Loucy (cell line): ENCODE results near the gene RCC2.

Source experiments
- H2AFZ ChIP-seq: fragments of 200-600 bp; sonication (generic); 2 replicates; pipeline ENCODE4 v1.6.0; 2016; ENCODE audit warnings: antibody characterized with exemption, mild to moderate bottlenecking, low read length, moderate library complexity
- H3F3A ChIP-seq: fragments of 200-600 bp; 2 replicates; pipeline ENCODE4 v1.6.0; 2016; ENCODE audit warnings: antibody characterized with exemption, low read depth, mild to moderate bottlenecking
- H3K27me3 ChIP-seq: fragments of 200-600 bp; sonication (generic); 2 replicates; pipeline ENCODE4 v1.6.1; 2014; ENCODE audit warnings: low read length, mild to moderate bottlenecking; ENCODE audit not compliant: insufficient read depth, poor library complexity, severe bottlenecking
- H3K36me3 ChIP-seq: fragments of 200-600 bp; sonication (generic); 2 replicates; pipeline ENCODE4 v1.6.1; 2016; ENCODE audit warnings: low read length; ENCODE audit not compliant: insufficient read depth
- H3K4me1 ChIP-seq: fragments of 200-600 bp; sonication (generic); 2 replicates; pipeline ENCODE4 v1.5.1; 2014; ENCODE audit warnings: low read length, mild to moderate bottlenecking; ENCODE audit not compliant: insufficient read depth, poor library complexity, severe bottlenecking
- H3K4me2 ChIP-seq: fragments of 200-600 bp; sonication (generic); 2 replicates; pipeline ENCODE4 v1.6.0; 2014; ENCODE audit warnings: antibody characterized with exemption, low read length, low read depth, mild to moderate bottlenecking; ENCODE audit not compliant: poor library complexity, severe bottlenecking
- H3K4me3 ChIP-seq: fragments of 200-600 bp; sonication (generic); 2 replicates; pipeline ENCODE4 v1.5.1; 2014; ENCODE audit warnings: low read length, mild to moderate bottlenecking, mixed read lengths; ENCODE audit not compliant: poor library complexity, severe bottlenecking
- H3K79me2 ChIP-seq: fragments of 200-600 bp; sonication (generic); 2 replicates; pipeline ENCODE4 v1.6.1; 2014; ENCODE audit warnings: low read length; ENCODE audit not compliant: insufficient read depth
- H3K9ac ChIP-seq: fragments of 200-600 bp; sonication (generic); 2 replicates; pipeline ENCODE4 v1.6.0; 2014; ENCODE audit warnings: mild to moderate bottlenecking, low read depth, low read length, moderate library complexity; ENCODE audit not compliant: poor library complexity, severe bottlenecking
- H3K9me2 ChIP-seq: fragments of 200-600 bp; sonication (generic); replicated peaks from 2 replicates; pipeline ENCODE4 v1.6.1; 2016; ENCODE audit warnings: low read depth, low read length, mixed read lengths
- H3K9me3 ChIP-seq: fragments of 200-600 bp; sonication (generic); 2 replicates; pipeline ENCODE4 v1.6.1; 2014; ENCODE audit warnings: mild to moderate bottlenecking, antibody characterized with exemption, low read length, low read depth; ENCODE audit not compliant: insufficient read depth
- H4K20me1 ChIP-seq: fragments of 200-600 bp; sonication (generic); 2 replicates; pipeline ENCODE4 v1.6.0; 2014; ENCODE audit warnings: antibody characterized with exemption, low read length, mild to moderate bottlenecking; ENCODE audit not compliant: insufficient read depth, poor library complexity, severe bottlenecking
- CTCF ChIP-seq: fragments of 200-600 bp; sonication (generic); conservative IDR thresholded peaks from 2 replicates; pipeline ENCODE4 v1.5.1; 2014; ENCODE audit warnings: mild to moderate bottlenecking, antibody characterized with exemption, low read length
- EZH2phosphoT487 ChIP-seq: fragments of 200-600 bp; IDR thresholded peaks from 2 replicates; pipeline ENCODE4 v1.6.1; 2018; ENCODE audit warnings: antibody characterized with exemption, mild to moderate bottlenecking, moderate library complexity, borderline replicate concordance

The RCC2 gene

GRCh38 chr1:17375651-17376050, 63.8 kb downstream of the RCC2 start:
- Histone ChIP-seq H3K4me2 (no peak overlapping the region), H3K9ac (no peak overlapping the region), H3K27me3 (no peaks in the 10 kb centered on the region), H3F3A (no peaks in the 10 kb centered on the region), H3K4me1 (no peaks in the 10 kb centered on the region), H3K4me3 (no peak overlapping the region), H4K20me1 (no peaks in the 10 kb centered on the region), H3K9me3 (no peaks in the 10 kb centered on the region), H2AFZ (no peak overlapping the region), H3K79me2 (no peaks in the 10 kb centered on the region), H3K9me2 (no peaks in the 10 kb centered on the region), H3K36me3 (no peaks in the 10 kb centered on the region)
- TF ChIP-seq EZH2phosphoT487 (no peak), CTCF (no peak)

- peak; percentile 14; the same call in 1 of the 2 replicates for TF ChIP-seq CTCF
- no peak for TF ChIP-seq EZH2phosphoT487
- Histone ChIP-seq H3K4me1 (no peaks in the 10 kb centered on the region), H3K79me2 (no peaks in the 10 kb centered on the region), H4K20me1 (no peaks in the 10 kb centered on the region), H3K9me3 (no peaks in the 10 kb centered on the region), H3F3A (no peaks in the 10 kb centered on the region), H3K9me2 (no peaks in the 10 kb centered on the region), H3K4me3 (no peak overlapping the region), H3K4me2 (no peak overlapping the region), H3K36me3 (no peaks in the 10 kb centered on the region), H3K27me3 (no peaks in the 10 kb centered on the region), H3K9ac (no peak overlapping the region), H2AFZ (no peak overlapping the region)
These were observed 66.5 kb downstream of the RCC2 start for GRCh38 chr1:17372955-17373354.

GRCh38 chr1:17371896-17372295, 67.6 kb downstream of the RCC2 start, which contains the start of gene PADI6:
Gene PADI6 (plus strand): TSS chr1:17372196. CDS start chr1:17372246, 50 bp downstream.
- no peaks in the 10 kb centered on the region for H3K27me3 ChIP-seq
- no peaks in the 10 kb centered on the region for H3K4me1 ChIP-seq
- H3K4me2 ChIP-seq: no peak within 1 kb of the TSS
- TF ChIP-seq CTCF: no peak
- TF ChIP-seq EZH2phosphoT487: no peak
- no peaks in the 10 kb centered on the region for H3K36me3 ChIP-seq
- H3K9ac ChIP-seq: no peak within 1 kb of the TSS
- no peaks in the 10 kb centered on the region for H3K9me3 ChIP-seq
- H3F3A ChIP-seq: no peaks in the 10 kb centered on the region
- H3K79me2 ChIP-seq: no peaks in the 10 kb centered on the region
- no peaks in the 10 kb centered on the region for H4K20me1 ChIP-seq
- H3K4me3 ChIP-seq: no peak within 1 kb of the TSS
- no peak within 1 kb of the TSS for H2AFZ ChIP-seq
- no peaks in the 10 kb centered on the region for H3K9me2 ChIP-seq
